Breast epithelium (tissue), 3 donors: ENCODE data around the gene GART.

Experiments used
- POLR2AphosphoS5 ChIP-seq, 3 donors: sonication (generic); formaldehyde crosslinking; IDR thresholded peaks; one replicate each; pipeline ENCODE4 v1.6.1; 2017; ENCODE audit warnings: antibody characterized with exemption in 3 of 3
- TF ChIP-seq, protein P1 (sequence below), 3 donors: fragments of 450-650 bp; IDR thresholded peaks; one replicate each; pipeline ENCODE4 v1.5.1; 2016 to 2017; ENCODE audit warnings: antibody characterized with exemption in 3 of 3, mild to moderate bottlenecking in 3 of 3, moderate library complexity in 3 of 3

DNA sequence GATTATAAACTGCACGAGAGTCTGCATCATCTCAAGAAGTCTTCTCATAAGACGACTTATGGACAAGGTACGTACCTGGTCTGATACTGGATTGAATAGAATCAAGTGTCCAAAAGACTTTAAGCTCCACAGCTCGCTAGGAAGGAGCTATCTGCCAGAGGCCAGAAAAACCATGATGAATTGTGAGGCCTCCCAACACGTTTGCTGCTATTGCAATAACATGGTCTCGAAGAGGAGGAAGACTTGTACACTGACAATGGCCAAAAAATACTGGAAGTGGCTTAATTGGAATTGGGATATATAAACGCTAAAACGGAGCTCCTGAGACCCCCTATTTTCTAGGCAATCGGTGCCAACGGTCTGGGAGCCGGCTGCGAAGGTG lies 50.9 kb downstream of the GART start:
- TF ChIP-seq, protein P1, sequence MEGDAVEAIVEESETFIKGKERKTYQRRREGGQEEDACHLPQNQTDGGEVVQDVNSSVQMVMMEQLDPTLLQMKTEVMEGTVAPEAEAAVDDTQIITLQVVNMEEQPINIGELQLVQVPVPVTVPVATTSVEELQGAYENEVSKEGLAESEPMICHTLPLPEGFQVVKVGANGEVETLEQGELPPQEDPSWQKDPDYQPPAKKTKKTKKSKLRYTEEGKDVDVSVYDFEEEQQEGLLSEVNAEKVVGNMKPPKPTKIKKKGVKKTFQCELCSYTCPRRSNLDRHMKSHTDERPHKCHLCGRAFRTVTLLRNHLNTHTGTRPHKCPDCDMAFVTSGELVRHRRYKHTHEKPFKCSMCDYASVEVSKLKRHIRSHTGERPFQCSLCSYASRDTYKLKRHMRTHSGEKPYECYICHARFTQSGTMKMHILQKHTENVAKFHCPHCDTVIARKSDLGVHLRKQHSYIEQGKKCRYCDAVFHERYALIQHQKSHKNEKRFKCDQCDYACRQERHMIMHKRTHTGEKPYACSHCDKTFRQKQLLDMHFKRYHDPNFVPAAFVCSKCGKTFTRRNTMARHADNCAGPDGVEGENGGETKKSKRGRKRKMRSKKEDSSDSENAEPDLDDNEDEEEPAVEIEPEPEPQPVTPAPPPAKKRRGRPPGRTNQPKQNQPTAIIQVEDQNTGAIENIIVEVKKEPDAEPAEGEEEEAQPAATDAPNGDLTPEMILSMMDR (IDR thresholded peaks at IDR 0.05): no peak
- no peak for TF ChIP-seq POLR2AphosphoS5 (IDR thresholded peaks at IDR 0.05)
